GM12878 (cell line): ENCODE measurements around the gene ITSN1. TPM values are rescaled to one million over a fixed set of nuclear protein-coding genes. Genes with fewer than 3 reads are reported as not detected.

Source experiments
- JUNB ChIP-seq: IDR thresholded peaks from 2 replicates; pipeline ENCODE4 v1.6.1; 2016; ENCODE audit warnings: antibody characterized with exemption, mild to moderate bottlenecking
- LARP7 ChIP-seq: fragments of 450-650 bp; IDR thresholded peaks from 2 replicates; pipeline ENCODE4 v1.6.1; 2017; ENCODE audit warnings: mild to moderate bottlenecking
- RAD51 ChIP-seq: fragments of 450-650 bp; IDR thresholded peaks from 2 replicates; pipeline ENCODE4 v1.6.1; 2016; ENCODE audit warnings: moderate library complexity, mild to moderate bottlenecking, inconsistent platforms
- ZNF207 ChIP-seq: fragments of 450-650 bp; IDR thresholded peaks from 2 replicates; pipeline ENCODE4 v1.6.1; 2014; ENCODE audit warnings: antibody characterized with exemption, mild to moderate bottlenecking, borderline replicate concordance
- polyA plus RNA-seq, 11 experiments: library from polyadenylated mRNA; depleted of rRNA in 4 of 11; unstranded in 6 of 11; stranded (reverse) in 5 of 11; fragments of >200 nt; fragmentation: Nextera tagmentation in 4 of 11; fragmentation: Illumina TruSeq in 1 of 11; extraction: Ambion mirVana in 4 of 11; extraction: Trizol in 1 of 11; gene quantifications; 1 replicate in 1 of 11; 2 replicates in 10 of 11; pipeline versions ENCODE4 v1.2.1 to v1.2.3, GENCODE V29; 2011 to 2016; ENCODE audit warnings: inconsistent platforms in 2 of 11, missing spikeins in 2 of 11, low read depth in 1 of 11
- total RNA-seq, 4 experiments: library from RNA; depleted of rRNA in 3 of 4; stranded (reverse); fragments of >200 nt in 3 of 4; fragmentation: Illumina TruSeq in 1 of 4; extraction: Trizol in 1 of 4; gene quantifications; 2 replicates each; pipeline versions ENCODE4 v1.2.1 to v1.2.3, GENCODE V29; 2013 to 2021

ITSN1 gene
- total and polyA plus RNA-seq, 10 of the 15 experiments (the other 5 are each of a cell fraction or from before 2014, with no cell fraction given), result 0.89 to 10.6 (median 4.8) TPM

DNA sequence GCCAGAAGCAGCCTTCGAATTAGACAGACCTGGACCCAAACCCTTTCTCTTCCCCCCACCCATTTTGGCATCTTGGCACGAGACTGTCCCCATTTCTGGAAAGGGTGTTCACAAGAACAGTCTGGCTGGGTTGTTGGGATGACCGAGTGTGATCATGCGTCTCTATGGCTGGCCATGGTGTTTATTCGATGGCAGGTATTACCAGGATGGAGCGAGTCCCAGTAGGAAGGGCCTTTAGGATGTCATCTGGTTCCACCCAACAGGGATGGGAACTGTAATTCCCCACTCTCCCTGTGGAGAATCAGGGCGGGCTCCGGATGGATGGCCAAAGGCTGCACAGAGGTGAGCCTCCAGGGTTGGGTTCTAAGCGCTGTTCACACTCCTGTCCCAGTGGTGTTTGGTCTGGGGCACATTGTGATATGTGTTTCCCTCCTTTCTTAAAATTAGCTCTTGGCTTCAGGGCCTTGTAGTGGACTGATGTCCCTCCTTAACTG, 306.7 kb downstream of the ITSN1 start (continued):
- peak; percentile 0; the same call in 1 of the 2 replicates for TF ChIP-seq RAD51
- TF ChIP-seq JUNB, result no peak
- TF ChIP-seq ZNF207, result no peak
- TF ChIP-seq LARP7, result 0 out of 2 replicates have a peak, but pooled peaks have one; percentile 18

Other genes starting within 250 kb of the ITSN1 start
- 78.3 and 91.0 TPM in 2 replicates for gene IFNGR2, start 239.1 kb upstream of the ITSN1 start, total RNA-seq (2014; rRNA removed)
- 75.2 and 79.7 TPM in 2 replicates for gene IFNGR2, start 239.1 kb upstream of the ITSN1 start, total RNA-seq (2014; rRNA removed; fragmentation: Illumina TruSeq; extraction: Trizol)
- gene IFNGR2, start 239.1 kb upstream of the ITSN1 start, total RNA-seq (2021), result 67.3 and 71.5 TPM in 2 replicates
- 81.8 and 96.9 TPM in 2 replicates for gene IFNGR2, start 239.1 kb upstream of the ITSN1 start, polyA plus RNA-seq (2011; rRNA removed)
- 98.8 and 144 TPM in 2 replicates for gene IFNGR2, start 239.1 kb upstream of the ITSN1 start, polyA plus RNA-seq (2014; fragmentation: Illumina TruSeq; extraction: Trizol)
- gene IFNGR2, start 239.1 kb upstream of the ITSN1 start, polyA plus RNA-seq (2014; fragmentation: Nextera tagmentation; extraction: Ambion mirVana), result 10 to 100 TPM; 23.6 to 33.2 TPM
- gene IFNGR2, start 239.1 kb upstream of the ITSN1 start, polyA plus RNA-seq (2014; rRNA removed), result 72.9 and 85.1 TPM in 2 replicates
- 10 to 100 TPM; 75.7 to 84.2 TPM for gene IFNGR2, start 239.1 kb upstream of the ITSN1 start, polyA plus RNA-seq (2016; fragmentation: Nextera tagmentation; extraction: Ambion mirVana)
- 15.1 and 17.6 TPM in 2 replicates for gene TMEM50B, start 162.5 kb upstream of the ITSN1 start, total RNA-seq (2014; rRNA removed)
- gene TMEM50B, start 162.5 kb upstream of the ITSN1 start, total RNA-seq (2014; rRNA removed; fragmentation: Illumina TruSeq; extraction: Trizol), result 13.2 and 13.3 TPM in 2 replicates
- 10.4 and 12.1 TPM in 2 replicates for gene TMEM50B, start 162.5 kb upstream of the ITSN1 start, total RNA-seq (2021)
- gene TMEM50B, start 162.5 kb upstream of the ITSN1 start, polyA plus RNA-seq (2011; rRNA removed), result 26.0 and 32.9 TPM in 2 replicates
- gene TMEM50B, start 162.5 kb upstream of the ITSN1 start, polyA plus RNA-seq (2014; fragmentation: Illumina TruSeq; extraction: Trizol), result 13.8 and 20.7 TPM in 2 replicates
- 10 to 100 TPM; 15.9 to 23.8 TPM for gene TMEM50B, start 162.5 kb upstream of the ITSN1 start, polyA plus RNA-seq (2014; fragmentation: Nextera tagmentation; extraction: Ambion mirVana)
- 17.6 and 20.5 TPM in 2 replicates for gene TMEM50B, start 162.5 kb upstream of the ITSN1 start, polyA plus RNA-seq (2014; rRNA removed)
- gene TMEM50B, start 162.5 kb upstream of the ITSN1 start, polyA plus RNA-seq (2016; fragmentation: Nextera tagmentation; extraction: Ambion mirVana), result 10 to 100 TPM; 41.6 to 42.1 TPM
- gene DNAJC28, start 150.8 kb upstream of the ITSN1 start, total RNA-seq (2014; rRNA removed), result 0.45 and 0.49 TPM in 2 replicates
- 0.63 and 0.74 TPM in 2 replicates for gene DNAJC28, start 150.8 kb upstream of the ITSN1 start, total RNA-seq (2014; rRNA removed; fragmentation: Illumina TruSeq; extraction: Trizol)
- 0.26 and 0.58 TPM in 2 replicates for gene DNAJC28, start 150.8 kb upstream of the ITSN1 start, total RNA-seq (2021)
- gene DNAJC28, start 150.8 kb upstream of the ITSN1 start, polyA plus RNA-seq (2011; rRNA removed), result 0.34 and 0.88 TPM in 2 replicates
- gene DNAJC28, start 150.8 kb upstream of the ITSN1 start, polyA plus RNA-seq (2014; fragmentation: Illumina TruSeq; extraction: Trizol), result 0.32 and 0.54 TPM in 2 replicates
- gene DNAJC28, start 150.8 kb upstream of the ITSN1 start, polyA plus RNA-seq (2014; fragmentation: Nextera tagmentation; extraction: Ambion mirVana), result under 1 TPM; 0.53 to 0.77 TPM
- 0.46 and 0.59 TPM in 2 replicates for gene DNAJC28, start 150.8 kb upstream of the ITSN1 start, polyA plus RNA-seq (2014; rRNA removed)
- under 1 TPM; 0.29 to 0.55 TPM for gene DNAJC28, start 150.8 kb upstream of the ITSN1 start, polyA plus RNA-seq (2016; fragmentation: Nextera tagmentation; extraction: Ambion mirVana)
- 96.6 and 104 TPM in 2 replicates for gene GART, start 100.4 kb upstream of the ITSN1 start, total RNA-seq (2014; rRNA removed)
- gene GART, start 100.4 kb upstream of the ITSN1 start, total RNA-seq (2014; rRNA removed; fragmentation: Illumina TruSeq; extraction: Trizol), result 115 and 116 TPM in 2 replicates
- gene GART, start 100.4 kb upstream of the ITSN1 start, total RNA-seq (2021), result 142 and 145 TPM in 2 replicates
- 44.7 and 52.5 TPM in 2 replicates for gene GART, start 100.4 kb upstream of the ITSN1 start, polyA plus RNA-seq (2011; rRNA removed)
- gene GART, start 100.4 kb upstream of the ITSN1 start, polyA plus RNA-seq (2014; fragmentation: Illumina TruSeq; extraction: Trizol), result 150 and 157 TPM in 2 replicates
- gene GART, start 100.4 kb upstream of the ITSN1 start, polyA plus RNA-seq (2014; fragmentation: Nextera tagmentation; extraction: Ambion mirVana), result 10 to 100 TPM; 74.8 to 80.3 TPM
- gene GART, start 100.4 kb upstream of the ITSN1 start, polyA plus RNA-seq (2014; rRNA removed), result 64.0 and 68.3 TPM in 2 replicates
- gene GART, start 100.4 kb upstream of the ITSN1 start, polyA plus RNA-seq (2016; fragmentation: Nextera tagmentation; extraction: Ambion mirVana), result 100 to 1,000 TPM; 177 to 178 TPM
- gene SON, start 99.5 kb upstream of the ITSN1 start, total RNA-seq (2014; rRNA removed), result 130 and 146 TPM in 2 replicates
- gene SON, start 99.5 kb upstream of the ITSN1 start, total RNA-seq (2014; rRNA removed; fragmentation: Illumina TruSeq; extraction: Trizol), result 122 and 133 TPM in 2 replicates
- 250 and 270 TPM in 2 replicates for gene SON, start 99.5 kb upstream of the ITSN1 start, total RNA-seq (2021)
- 94.8 and 95.7 TPM in 2 replicates for gene SON, start 99.5 kb upstream of the ITSN1 start, polyA plus RNA-seq (2011; rRNA removed)
- 232 and 307 TPM in 2 replicates for gene SON, start 99.5 kb upstream of the ITSN1 start, polyA plus RNA-seq (2014; fragmentation: Illumina TruSeq; extraction: Trizol)
- gene SON, start 99.5 kb upstream of the ITSN1 start, polyA plus RNA-seq (2014; fragmentation: Nextera tagmentation; extraction: Ambion mirVana), result 100 to 1,000 TPM; 418 to 788 TPM
- gene SON, start 99.5 kb upstream of the ITSN1 start, polyA plus RNA-seq (2014; rRNA removed), result 113 and 131 TPM in 2 replicates
- gene SON, start 99.5 kb upstream of the ITSN1 start, polyA plus RNA-seq (2016; fragmentation: Nextera tagmentation; extraction: Ambion mirVana), result 100 to 1,000 TPM; 462 to 491 TPM
- 28.1 and 29.1 TPM in 2 replicates for gene DONSON, start 53.8 kb upstream of the ITSN1 start, total RNA-seq (2014; rRNA removed)
- gene DONSON, start 53.8 kb upstream of the ITSN1 start, total RNA-seq (2014; rRNA removed; fragmentation: Illumina TruSeq; extraction: Trizol), result 36.3 and 39.1 TPM in 2 replicates
- 21.6 and 23.4 TPM in 2 replicates for gene DONSON, start 53.8 kb upstream of the ITSN1 start, total RNA-seq (2021)
- gene DONSON, start 53.8 kb upstream of the ITSN1 start, polyA plus RNA-seq (2011; rRNA removed), result 51.2 and 72.5 TPM in 2 replicates
- 40.5 and 51.2 TPM in 2 replicates for gene DONSON, start 53.8 kb upstream of the ITSN1 start, polyA plus RNA-seq (2014; fragmentation: Illumina TruSeq; extraction: Trizol)
- 10 to 100 TPM; 13.6 to 25.8 TPM for gene DONSON, start 53.8 kb upstream of the ITSN1 start, polyA plus RNA-seq (2014; fragmentation: Nextera tagmentation; extraction: Ambion mirVana)
- 23.7 and 26.7 TPM in 2 replicates for gene DONSON, start 53.8 kb upstream of the ITSN1 start, polyA plus RNA-seq (2014; rRNA removed)
- gene DONSON, start 53.8 kb upstream of the ITSN1 start, polyA plus RNA-seq (2016; fragmentation: Nextera tagmentation; extraction: Ambion mirVana), result 10 to 100 TPM; 47.3 to 49.3 TPM
- gene CRYZL1, start 760 bp upstream of the ITSN1 start, total RNA-seq (2014; rRNA removed), result 14.3 and 17.3 TPM in 2 replicates
- 14.5 and 15.5 TPM in 2 replicates for gene CRYZL1, start 760 bp upstream of the ITSN1 start, total RNA-seq (2014; rRNA removed; fragmentation: Illumina TruSeq; extraction: Trizol)
- gene CRYZL1, start 760 bp upstream of the ITSN1 start, total RNA-seq (2021), result 20.2 and 21.4 TPM in 2 replicates
- gene CRYZL1, start 760 bp upstream of the ITSN1 start, polyA plus RNA-seq (2011; rRNA removed), result 68.8 and 92.6 TPM in 2 replicates
- gene CRYZL1, start 760 bp upstream of the ITSN1 start, polyA plus RNA-seq (2014; fragmentation: Illumina TruSeq; extraction: Trizol), result 25.5 and 32.8 TPM in 2 replicates
- 10 to 100 TPM; 51.4 to 72.4 TPM for gene CRYZL1, start 760 bp upstream of the ITSN1 start, polyA plus RNA-seq (2014; fragmentation: Nextera tagmentation; extraction: Ambion mirVana)
- 25.7 and 27.7 TPM in 2 replicates for gene CRYZL1, start 760 bp upstream of the ITSN1 start, polyA plus RNA-seq (2014; rRNA removed)
- gene CRYZL1, start 760 bp upstream of the ITSN1 start, polyA plus RNA-seq (2016; fragmentation: Nextera tagmentation; extraction: Ambion mirVana), result 10 to 100 TPM; 33.6 to 34.8 TPM